ENCODE measurements around the gene YTHDF2.

Gene YTHDF2

DNA sequence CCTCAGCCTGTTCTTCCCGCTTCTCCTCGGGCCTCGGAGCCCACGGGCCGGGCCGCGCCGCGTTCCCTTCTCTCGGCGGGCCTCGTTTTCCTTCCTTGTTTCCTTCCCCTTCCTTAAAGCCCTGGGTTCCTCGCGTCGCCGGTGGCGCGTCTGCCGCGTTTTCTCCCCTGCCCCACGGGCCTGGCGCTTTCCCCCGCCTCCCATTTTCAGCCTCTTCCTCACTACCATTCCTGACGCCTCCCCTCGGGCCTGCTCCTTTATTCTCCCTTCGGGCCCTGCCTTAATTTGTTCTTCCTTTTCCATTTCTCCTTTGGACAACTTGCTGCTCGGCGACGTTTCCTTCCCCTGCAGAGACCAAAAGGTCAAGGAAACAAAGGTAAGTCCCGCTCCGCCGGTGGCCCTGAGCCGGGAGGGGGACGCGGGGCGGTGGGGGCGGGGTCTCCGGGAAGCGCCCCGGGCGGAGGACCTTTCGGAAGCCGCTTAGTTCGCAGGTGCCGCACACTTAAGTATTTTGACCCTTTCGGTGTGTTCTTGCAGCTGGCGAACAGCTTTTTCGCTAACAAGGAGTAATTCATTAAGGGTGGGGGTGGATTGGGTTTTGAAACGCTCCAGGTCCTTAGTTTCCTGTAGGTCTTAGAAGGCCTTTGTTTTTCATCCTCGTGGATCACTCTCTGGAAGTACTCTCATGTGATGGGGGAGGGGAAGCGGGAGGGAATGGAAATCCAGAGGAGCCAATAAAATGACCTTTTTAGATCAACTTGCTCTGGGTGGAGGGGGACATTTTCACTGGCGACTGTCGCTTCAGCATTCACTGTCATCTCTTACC is 780 bp downstream of the YTHDF2 start (continued):
- TF ChIP-seq, protein P1, sequence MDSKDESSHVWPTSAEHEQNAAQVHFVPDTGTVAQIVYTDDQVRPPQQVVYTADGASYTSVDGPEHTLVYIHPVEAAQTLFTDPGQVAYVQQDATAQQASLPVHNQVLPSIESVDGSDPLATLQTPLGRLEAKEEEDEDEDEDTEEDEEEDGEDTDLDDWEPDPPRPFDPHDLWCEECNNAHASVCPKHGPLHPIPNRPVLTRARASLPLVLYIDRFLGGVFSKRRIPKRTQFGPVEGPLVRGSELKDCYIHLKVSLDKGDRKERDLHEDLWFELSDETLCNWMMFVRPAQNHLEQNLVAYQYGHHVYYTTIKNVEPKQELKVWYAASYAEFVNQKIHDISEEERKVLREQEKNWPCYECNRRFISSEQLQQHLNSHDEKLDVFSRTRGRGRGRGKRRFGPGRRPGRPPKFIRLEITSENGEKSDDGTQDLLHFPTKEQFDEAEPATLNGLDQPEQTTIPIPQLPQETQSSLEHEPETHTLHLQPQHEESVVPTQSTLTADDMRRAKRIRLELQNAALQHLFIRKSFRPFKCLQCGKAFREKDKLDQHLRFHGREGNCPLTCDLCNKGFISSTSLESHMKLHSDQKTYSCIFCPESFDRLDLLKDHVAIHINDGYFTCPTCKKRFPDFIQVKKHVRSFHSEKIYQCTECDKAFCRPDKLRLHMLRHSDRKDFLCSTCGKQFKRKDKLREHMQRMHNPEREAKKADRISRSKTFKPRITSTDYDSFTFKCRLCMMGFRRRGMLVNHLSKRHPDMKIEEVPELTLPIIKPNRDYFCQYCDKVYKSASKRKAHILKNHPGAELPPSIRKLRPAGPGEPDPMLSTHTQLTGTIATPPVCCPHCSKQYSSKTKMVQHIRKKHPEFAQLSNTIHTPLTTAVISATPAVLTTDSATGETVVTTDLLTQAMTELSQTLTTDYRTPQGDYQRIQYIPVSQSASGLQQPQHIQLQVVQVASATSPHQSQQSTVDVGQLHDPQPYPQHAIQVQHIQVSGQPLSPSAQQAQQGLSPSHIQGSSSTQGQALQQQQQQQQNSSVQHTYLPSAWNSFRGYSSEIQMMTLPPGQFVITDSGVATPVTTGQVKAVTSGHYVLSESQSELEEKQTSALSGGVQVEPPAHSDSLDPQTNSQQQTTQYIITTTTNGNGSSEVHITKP (tag by site-specific recombination; IDR thresholded peaks at IDR 0.05), result peak; percentile 91
- no peak for TF ChIP-seq ZNF600 (tag by site-specific recombination; IDR thresholded peaks at IDR 0.05)
- TF ChIP-seq OSR2 (tag by site-specific recombination; IDR thresholded peaks at IDR 0.05), result peak; percentile 41; the same call in 1 of the 2 replicates
- TF ChIP-seq ZNF785 (tag by site-specific recombination; IDR thresholded peaks at IDR 0.05), result no peak
- TF ChIP-seq ZBTB8A (tag by site-specific recombination; IDR thresholded peaks at IDR 0.05), result 0 out of 2 replicates have a peak, but pooled peaks have one; percentile 6
- TF ChIP-seq ZNF433 (tag by site-specific recombination; IDR thresholded peaks at IDR 0.05; ENCODE audit: low read depth), result no peak
- TF ChIP-seq GLIS1 (tag by site-specific recombination; IDR thresholded peaks at IDR 0.05), result peak; percentile 59
- no peak for TF ChIP-seq ZBTB7A (tag by site-specific recombination; IDR thresholded peaks at IDR 0.05; ENCODE audit: low read depth)
- TF ChIP-seq ZBTB10 (tag by site-specific recombination; IDR thresholded peaks at IDR 0.05), result no peak
- TF ChIP-seq ZNF561 (tag by site-specific recombination; IDR thresholded peaks at IDR 0.05; ENCODE audit: borderline replicate concordance), result 0 out of 2 replicates have a peak, but pooled peaks have one; percentile 40
- TF ChIP-seq GFI1B (tag by site-specific recombination; IDR thresholded peaks at IDR 0.05), result no peak
- TF ChIP-seq ZNF335 (tag by site-specific recombination; conservative IDR thresholded peaks at IDR 0.05), result peak; percentile 61
- no peak for TF ChIP-seq ZNF404 (tag by site-specific recombination; IDR thresholded peaks at IDR 0.05)
- TF ChIP-seq ZNF169 (tag by site-specific recombination; IDR thresholded peaks at IDR 0.05), result no peak
- TF ChIP-seq, protein P2, sequence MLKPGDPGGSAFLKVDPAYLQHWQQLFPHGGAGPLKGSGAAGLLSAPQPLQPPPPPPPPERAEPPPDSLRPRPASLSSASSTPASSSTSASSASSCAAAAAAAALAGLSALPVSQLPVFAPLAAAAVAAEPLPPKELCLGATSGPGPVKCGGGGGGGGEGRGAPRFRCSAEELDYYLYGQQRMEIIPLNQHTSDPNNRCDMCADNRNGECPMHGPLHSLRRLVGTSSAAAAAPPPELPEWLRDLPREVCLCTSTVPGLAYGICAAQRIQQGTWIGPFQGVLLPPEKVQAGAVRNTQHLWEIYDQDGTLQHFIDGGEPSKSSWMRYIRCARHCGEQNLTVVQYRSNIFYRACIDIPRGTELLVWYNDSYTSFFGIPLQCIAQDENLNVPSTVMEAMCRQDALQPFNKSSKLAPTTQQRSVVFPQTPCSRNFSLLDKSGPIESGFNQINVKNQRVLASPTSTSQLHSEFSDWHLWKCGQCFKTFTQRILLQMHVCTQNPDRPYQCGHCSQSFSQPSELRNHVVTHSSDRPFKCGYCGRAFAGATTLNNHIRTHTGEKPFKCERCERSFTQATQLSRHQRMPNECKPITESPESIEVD (tag by site-specific recombination; IDR thresholded peaks at IDR 0.05), result no peak
- TF ChIP-seq ZBTB17 (tag by site-specific recombination; IDR thresholded peaks at IDR 0.05), result peak; percentile 31; the same call in 1 of the 2 replicates
- TF ChIP-seq ZNF585B (tag by site-specific recombination; IDR thresholded peaks at IDR 0.05), result 0 out of 2 replicates have a peak, but pooled peaks have one; percentile 2
- TF ChIP-seq SP3 (tag by site-specific recombination; IDR thresholded peaks at IDR 0.05), result peak; percentile 33; the same call in 1 of the 2 replicates
- TF ChIP-seq ZNF658 (tag by site-specific recombination; IDR thresholded peaks at IDR 0.05), result no peak
- TF ChIP-seq ZNF704 (tag by site-specific recombination; IDR thresholded peaks at IDR 0.05), result no peak
- TF ChIP-seq YY1 (tag by site-specific recombination; IDR thresholded peaks at IDR 0.05), result peak; percentile 10; the same call in 1 of the 2 replicates
- peak; percentile 24 for TF ChIP-seq SP2 (tag by site-specific recombination; IDR thresholded peaks at IDR 0.05)
- TF ChIP-seq PRDM1 (tag by site-specific recombination; IDR thresholded peaks at IDR 0.05), result peak; percentile 90
- no peak for TF ChIP-seq WT1 (tag by site-specific recombination; IDR thresholded peaks at IDR 0.05)
- no peak for TF ChIP-seq HOXD13 (CRISPR knock-in tag; IDR thresholded peaks at IDR 0.05; ENCODE audit: borderline replicate concordance)
- peak; percentile 42; the same call in 1 of the 2 replicates for TF ChIP-seq TCF7L2 (IDR thresholded peaks at IDR 0.05; ENCODE audit: borderline replicate concordance, low read depth, low read length)
- no peak for TF ChIP-seq KLF9 (tag by site-specific recombination; IDR thresholded peaks at IDR 0.05; ENCODE audit: low read depth)
- TF ChIP-seq GLIS2 (tag by site-specific recombination; IDR thresholded peaks at IDR 0.05), result peak; percentile 31; the same call in 1 of the 2 replicates
- TF ChIP-seq, protein P3, sequence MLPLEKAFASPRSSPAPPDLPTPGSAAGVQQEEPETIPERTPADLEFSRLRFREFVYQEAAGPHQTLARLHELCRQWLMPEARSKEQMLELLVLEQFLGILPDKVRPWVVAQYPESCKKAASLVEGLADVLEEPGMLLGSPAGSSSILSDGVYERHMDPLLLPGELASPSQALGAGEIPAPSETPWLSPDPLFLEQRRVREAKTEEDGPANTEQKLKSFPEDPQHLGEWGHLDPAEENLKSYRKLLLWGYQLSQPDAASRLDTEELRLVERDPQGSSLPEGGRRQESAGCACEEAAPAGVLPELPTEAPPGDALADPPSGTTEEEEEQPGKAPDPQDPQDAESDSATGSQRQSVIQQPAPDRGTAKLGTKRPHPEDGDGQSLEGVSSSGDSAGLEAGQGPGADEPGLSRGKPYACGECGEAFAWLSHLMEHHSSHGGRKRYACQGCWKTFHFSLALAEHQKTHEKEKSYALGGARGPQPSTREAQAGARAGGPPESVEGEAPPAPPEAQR (tag by site-specific recombination; IDR thresholded peaks at IDR 0.05), result no peak
- no peak for TF ChIP-seq ZNF747 (tag by site-specific recombination; IDR thresholded peaks at IDR 0.05)
